Islet precursor cell (in vitro differentiated cells): Measurements from ENCODE around the gene HELT.
A peak's percentile ranks its signal among the peaks of the same experiment; 100 is the strongest.

Experiments used
- DNase-seq: peaks from one replicate; pipeline ENCODE4 v3.0.0-alpha.2; 2018

HELT gene

DNA sequence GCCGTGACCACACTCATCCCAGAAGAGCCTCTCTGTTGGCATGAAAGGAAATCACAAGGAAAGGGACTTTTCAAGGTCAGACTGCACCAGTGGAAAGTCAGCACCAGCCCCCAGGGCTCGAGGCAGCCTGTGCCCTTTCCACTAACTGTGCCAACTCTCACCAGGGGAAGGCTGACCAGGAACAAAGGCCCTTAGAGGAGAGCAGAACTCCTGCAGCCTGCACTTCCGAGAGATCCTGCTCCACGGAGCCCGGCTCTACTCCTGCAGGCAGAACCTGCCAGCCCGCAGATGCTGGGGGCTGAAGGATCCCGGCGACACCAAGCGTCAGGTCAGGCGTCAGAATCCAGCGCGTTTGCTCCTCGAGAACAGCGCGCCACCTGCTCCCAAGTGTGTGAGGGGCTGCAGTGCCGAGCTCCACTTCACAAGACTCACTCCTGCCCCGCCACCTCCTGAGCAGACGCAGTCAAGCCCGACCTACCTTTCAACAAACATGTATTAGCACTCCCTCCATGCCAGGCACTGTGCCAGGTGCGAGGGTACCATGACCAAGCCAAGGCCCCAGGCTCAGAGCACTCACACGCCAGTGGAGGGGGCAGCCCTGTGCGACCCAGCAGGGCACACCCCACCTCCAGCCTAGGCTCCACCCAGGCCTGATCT is 13.6 kb upstream of the HELT start:
- no peak for DNase-seq

GRCh38 chr4:185005219-185005819 is 13.0 kb upstream of the HELT start:
- DNase-seq, result peak; percentile 87

DNA sequence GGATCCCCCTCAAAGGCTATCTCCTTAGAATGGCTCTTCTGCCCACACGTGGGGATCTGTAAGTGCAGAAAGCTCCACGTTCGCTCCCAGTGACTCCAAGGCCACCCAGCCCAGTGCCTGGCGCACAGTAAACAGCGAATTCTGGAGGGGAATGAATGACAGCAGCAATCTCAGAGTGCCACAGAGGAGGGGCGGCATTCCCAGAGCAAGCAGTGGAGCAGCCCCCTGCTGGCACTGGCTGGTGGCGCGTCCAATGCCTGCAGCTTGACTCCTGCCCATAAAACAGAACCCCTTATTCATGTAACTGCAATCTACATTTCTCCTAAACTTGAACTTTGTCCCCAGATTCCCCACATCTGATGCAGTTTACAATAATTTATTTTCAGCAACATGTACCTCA is 6.9 kb upstream of the HELT start:
- peak; percentile 74 for DNase-seq

DNA sequence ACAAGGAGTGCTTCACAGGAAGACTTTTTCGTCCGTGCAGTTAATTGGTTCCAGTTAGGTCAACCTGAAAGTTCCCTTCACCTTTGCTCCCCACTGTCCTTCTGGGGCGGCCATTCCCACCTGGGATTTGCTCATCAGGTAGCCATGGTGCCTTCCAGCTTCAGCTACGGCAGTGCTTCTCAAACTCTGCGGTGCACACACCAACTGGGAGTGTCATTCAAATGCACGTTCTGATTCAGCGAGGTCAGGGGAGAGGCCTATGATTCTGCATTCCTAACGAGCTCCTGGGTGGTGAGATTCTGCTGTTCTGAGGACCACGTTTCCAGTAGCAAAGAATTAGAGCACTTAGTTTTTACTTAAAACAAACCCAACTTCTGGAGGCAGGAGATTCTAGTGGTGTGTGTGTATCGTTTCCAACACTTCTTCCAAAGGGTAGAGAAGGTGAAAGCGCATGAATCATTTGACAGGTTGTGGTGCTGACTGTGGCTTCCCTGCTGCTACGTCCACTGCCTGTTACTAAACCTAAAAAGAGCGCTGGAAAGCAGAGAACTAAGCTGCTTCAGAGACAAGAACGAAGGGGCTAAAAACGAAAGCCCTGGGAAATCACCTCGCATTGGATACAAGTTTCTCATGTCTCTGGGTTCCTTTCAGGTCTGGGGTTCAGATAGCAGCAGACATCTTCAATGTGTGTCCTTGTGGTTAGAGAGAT is 4.7 kb upstream of the HELT start:
- no peak for DNase-seq

DNA sequence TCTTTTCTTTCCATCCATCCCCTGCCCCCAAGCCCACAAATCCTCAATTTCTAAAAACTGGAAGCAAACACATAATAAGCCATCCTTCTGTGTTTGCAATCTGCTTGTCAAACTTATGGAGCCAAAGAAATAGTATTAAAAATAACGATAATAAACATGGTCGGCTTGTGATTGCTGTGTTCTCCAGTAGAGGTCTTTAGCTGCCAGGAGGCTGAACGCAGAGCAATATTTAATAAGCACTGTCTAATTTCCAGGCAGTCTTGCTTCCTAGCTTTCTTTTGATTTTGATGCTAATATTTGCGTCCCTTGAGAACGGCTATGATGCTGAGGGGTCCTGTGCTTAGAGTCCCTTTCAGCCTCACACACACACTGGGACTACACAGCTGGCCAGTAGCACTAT is 3.2 kb upstream of the HELT start:
- DNase-seq, result peak; percentile 12

DNA sequence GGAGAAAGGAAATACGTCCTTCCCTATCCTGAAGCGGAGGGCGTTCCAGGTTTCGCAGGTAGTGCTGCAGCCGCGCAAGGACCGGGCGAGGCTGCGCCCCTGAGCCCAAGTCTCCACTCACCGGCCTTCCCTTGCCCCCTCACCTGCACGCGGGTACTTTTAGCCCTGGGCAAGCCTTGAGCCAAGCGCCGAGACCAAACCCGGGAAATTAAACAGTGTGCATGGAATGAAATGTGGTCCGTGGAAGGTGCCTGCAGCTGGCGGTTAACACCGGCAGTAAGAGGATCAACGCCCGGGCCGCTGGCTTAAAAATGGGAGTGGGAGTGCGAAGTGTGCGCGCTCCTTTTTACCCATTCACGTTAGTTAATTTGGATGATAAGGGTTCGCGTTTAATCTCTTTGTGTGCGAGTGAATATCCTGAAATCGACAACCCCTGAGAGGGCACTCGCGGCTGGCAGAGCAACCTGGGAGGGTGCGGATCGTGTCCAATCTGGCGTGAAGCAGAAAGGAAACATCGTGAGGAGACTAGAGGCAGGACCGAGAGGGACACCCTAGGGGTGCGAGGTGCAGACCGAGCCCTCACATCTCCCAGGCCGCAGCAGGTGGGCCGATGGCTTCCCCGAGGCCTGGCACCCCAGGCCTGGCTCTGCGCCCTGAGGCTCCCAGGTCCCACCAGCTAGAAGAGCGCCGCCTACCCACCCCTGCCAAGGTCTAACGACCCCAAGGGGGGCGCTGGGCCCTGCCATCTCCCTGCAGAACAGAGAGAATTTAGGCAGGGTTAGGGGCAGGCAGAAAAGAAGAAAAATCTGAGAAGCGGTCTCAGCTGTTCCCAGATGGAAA is 2.0 kb upstream of the HELT start:
- peak; percentile 54 for DNase-seq

DNA sequence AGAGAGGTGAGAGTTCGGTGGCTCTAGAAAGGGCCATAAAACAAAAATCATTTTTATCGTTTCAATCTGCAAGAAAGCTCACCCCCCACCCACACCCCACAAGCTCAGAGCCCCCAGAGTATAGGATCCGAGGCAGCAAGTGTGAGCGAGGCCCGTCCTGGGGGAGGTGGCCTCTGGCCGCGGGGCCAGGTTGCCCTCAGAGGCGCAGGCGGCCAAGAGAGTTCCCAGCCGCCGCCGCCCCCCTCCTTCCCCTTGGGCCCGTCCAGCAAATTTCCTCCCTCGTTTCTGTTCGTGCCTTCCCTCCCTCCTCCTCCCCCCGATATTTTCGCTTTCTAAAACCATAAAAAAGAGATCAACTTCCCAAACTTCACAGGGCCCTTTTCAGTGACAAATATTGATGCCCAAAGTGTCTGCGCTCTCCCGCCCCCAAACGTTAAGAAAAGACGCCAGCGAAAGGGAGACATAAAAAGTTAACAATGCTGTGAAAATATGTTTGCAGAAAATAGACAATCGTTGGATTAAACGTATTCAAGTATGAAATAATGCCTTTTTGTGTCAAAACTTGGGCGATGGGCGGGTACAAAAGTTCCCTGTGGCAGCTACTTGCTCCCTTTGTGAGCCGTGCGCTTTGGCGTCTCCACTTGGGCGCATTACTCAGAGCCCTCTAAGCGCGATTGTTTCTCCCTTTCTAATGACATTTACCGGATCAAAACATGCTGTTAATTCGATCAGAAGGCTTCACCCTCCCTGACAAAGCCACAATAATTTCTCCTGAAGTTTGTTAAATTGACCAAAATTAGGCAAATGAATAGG is 1.1 kb upstream of the HELT start:
- DNase-seq, result no peak

- DNase-seq, result no peak
Observed at GRCh38 chr4:185018834-185019455, 655 bp downstream of the HELT start.

DNA sequence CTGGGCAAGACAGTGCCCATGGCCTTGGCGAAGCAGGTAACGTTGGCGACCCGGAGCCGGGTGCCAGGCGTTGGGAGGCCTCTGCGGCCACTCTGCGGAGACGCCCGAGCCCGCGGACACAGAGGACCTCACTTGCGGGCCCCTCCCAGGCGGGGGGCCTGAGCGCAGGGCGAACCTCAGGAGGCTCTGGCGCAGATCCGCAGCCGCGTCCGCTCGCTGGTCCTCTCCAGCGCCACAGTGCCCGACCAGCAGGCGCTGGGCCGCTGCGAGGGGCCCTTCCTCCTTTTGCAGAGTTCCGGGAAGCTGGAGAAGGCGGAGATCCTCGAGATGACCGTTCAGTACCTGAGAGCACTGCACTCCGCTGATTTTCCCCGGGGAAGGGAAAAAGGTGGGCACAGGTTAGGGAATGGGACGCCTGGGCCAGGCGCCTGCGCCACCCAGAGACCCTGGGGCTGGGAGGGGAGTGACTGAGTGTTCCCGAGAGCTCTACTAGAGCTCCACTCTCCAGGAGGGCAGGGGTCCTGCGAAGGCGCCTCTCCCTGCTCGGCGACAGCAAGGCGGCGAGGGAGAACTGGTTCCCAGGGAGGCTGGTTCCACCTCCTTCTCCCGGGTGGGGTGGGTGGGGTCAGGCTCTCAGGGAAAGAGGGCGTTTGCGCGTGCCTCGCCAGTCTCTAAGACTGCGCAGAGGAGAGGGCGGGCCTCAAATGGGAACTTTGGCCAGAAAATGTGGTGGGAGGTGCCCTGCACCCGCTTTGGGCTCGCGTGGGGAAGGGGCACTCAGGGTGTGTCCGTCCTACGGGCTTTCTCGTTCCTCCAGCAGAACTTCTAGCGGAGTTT is 1.4 kb downstream of the HELT start:
- peak; percentile 64 for DNase-seq

- no peak for DNase-seq
Observed at GRCh38 chr4:185020293-185020808, 2.1 kb downstream of the HELT start.

DNA sequence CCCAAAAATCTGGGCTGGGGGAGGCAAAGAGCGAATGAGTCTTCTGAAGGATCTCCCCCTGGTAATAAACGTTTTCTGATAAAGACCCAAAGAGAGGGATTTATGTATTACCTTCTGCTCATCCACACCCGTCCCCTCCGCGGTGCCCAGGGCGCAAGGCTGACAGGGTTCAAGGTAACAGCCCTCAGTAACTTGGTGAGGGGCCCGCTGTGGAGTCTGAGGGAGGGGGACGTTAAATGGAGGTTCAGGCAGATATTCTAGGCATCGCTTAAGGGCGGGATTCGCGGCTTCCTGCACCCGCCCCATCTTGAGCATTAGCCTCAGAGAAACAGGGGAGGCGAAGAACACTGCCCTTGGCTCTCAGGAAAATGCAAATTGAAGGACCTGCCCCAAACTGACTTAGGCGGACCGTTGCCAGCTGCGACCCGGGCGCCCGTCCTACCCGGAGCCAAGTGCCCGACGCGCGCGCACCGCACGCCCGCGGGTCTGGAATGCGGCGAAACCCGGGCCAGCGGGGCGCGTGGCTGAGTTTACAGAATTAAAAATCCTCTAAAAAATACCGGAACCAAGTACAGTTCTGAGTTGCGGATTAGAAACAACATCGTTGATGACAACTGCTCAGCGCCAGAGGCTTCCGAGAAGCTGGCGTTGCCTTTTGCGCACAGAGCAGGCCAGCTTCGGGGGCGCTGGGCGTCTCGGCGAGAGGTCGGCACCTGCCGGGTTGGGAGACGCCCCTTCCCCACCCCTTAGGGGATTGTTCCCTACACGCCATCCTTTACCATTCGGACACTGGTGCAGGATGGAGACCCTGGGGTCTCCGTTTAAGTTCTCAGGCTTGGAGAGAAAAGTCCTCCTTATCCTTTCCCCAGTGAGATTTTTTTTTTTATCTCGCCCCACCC is 2.8 kb downstream of the HELT start:
- DNase-seq, result no peak

DNA sequence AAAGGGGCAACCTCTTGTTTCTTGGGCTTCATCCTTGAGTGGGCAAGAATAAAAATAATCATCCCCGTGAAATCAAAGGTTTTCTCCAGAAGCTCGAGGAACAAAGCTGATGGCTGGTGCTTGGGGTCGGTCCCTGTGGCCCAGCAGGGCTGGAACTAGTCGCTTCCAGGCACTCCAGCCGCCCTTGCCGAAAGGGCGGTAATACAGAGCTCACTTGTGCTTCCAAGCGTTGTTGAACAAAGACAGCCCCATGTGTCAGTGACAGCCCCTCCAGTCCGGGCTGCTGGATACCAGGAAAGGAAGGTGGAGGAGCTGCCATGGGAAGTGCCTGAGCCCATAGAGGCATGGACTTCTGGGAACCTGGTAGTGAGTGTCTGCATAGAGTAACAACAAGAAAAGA is 5.2 kb downstream of the HELT start:
- no peak for DNase-seq

GRCh38 chr4:185028625-185029024 is 10.3 kb downstream of the HELT start:
- DNase-seq, result no peak

GRCh38 chr4:185031611-185032010 is 13.3 kb downstream of the HELT start:
- DNase-seq, result no peak

- DNase-seq, result no peak
Observed at GRCh38 chr4:185033072-185033471, 14.8 kb downstream of the HELT start.

DNA sequence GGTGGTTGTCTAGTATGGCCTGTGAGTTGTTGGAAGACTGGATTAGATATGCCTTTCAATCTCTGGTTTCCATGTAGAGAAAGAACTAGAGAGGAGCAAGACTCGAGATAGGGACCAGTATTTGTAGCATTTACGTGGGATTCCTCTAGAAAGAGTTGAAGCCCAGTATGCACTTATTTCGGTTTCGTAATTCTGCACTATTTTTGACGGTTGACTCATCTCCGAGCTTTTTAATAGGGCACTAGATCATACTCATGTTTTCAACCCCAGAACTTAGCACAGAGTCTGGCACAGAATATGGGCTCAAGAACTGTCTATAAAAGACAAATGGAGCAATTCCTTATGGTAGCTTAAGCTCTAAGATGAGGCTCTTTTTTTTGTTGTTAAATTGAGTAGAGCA is 15.7 kb downstream of the HELT start:
- no peak for DNase-seq

- DNase-seq, result no peak
Observed at GRCh38 chr4:185035284-185035683, 17.0 kb downstream of the HELT start.

DNA sequence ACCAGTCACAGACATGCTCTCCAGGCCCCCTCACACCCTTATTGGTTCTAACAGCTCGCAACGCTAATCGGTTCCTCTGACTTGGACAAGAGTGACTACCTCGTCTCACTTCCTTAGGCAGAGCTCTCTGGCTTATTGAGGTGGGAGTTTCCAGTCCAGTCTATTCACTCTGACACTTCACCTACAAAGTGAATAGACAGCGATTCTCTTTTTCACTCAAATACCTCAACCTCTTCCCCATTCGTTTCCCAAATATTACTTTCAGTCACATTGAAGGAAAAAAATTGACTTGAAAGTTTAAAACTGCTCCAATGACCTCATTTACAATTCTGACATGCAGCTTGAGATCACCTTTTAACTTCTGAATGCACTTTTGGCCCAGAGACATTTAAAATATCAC is 17.7 kb downstream of the HELT start:
- no peak for DNase-seq

- DNase-seq, result no peak
Observed at GRCh38 chr4:185036842-185037241, 18.6 kb downstream of the HELT start.
